H9 (cell line): ENCODE measurements around the gene ESPL1. TPM values are rescaled to one million over a fixed set of nuclear protein-coding genes. Genes with fewer than 3 reads are reported as not detected.

ENCODE experiments used
- DNase-seq: peaks from one replicate; pipeline ENCODE4 v3.0.0-alpha.2; 2017
- H2AFZ ChIP-seq: one replicate; pipeline ENCODE4 v1.6.1; 2013; ENCODE audit warnings: mild to moderate bottlenecking, low read length, control low read depth, moderate library complexity
- H2AK5ac ChIP-seq: 2 replicates; pipeline ENCODE4 v1.6.1; 2013; ENCODE audit warnings: low read length, control low read depth, mixed read lengths; ENCODE audit not compliant: insufficient read length
- H2BK120ac ChIP-seq: one replicate; pipeline ENCODE4 v1.6.1; 2013; ENCODE audit warnings: low read depth, mild to moderate bottlenecking, low read length, control low read depth, inconsistent platforms; ENCODE audit not compliant: poor library complexity, severe bottlenecking
- H2BK12ac ChIP-seq: 2 replicates; pipeline ENCODE4 v1.6.1; 2013; ENCODE audit warnings: low read length, control low read depth, mixed read lengths, low read depth; ENCODE audit not compliant: insufficient read length
- H2BK15ac ChIP-seq: 2 replicates; pipeline ENCODE4 v1.6.1; 2013; ENCODE audit warnings: low read depth, low read length, control low read depth
- H2BK20ac ChIP-seq: one replicate; pipeline ENCODE4 v1.6.1; 2013; ENCODE audit warnings: low read depth, mild to moderate bottlenecking, low read length, control low read depth, inconsistent platforms; ENCODE audit not compliant: poor library complexity, severe bottlenecking
- H2BK5ac ChIP-seq: 2 replicates; pipeline ENCODE4 v1.6.1; 2013; ENCODE audit warnings: low read length, control low read depth, mixed read lengths; ENCODE audit not compliant: insufficient read length
- H3K14ac ChIP-seq: 2 replicates; pipeline ENCODE4 v1.6.1; 2013; ENCODE audit warnings: low read length, control low read depth; ENCODE audit not compliant: insufficient read depth
- H3K18ac ChIP-seq: 2 replicates; pipeline ENCODE4 v1.6.1; 2013; ENCODE audit warnings: low read depth, mild to moderate bottlenecking, mixed read lengths, low read length, control low read depth; ENCODE audit not compliant: insufficient read length
- H3K23ac ChIP-seq: 2 replicates; pipeline ENCODE4 v1.6.1; 2013; ENCODE audit warnings: low read length, control low read depth, mixed read lengths, low read depth; ENCODE audit not compliant: insufficient read length
- H3K23me2 ChIP-seq: 2 replicates; pipeline ENCODE4 v1.6.1; 2013; ENCODE audit warnings: low read depth, mild to moderate bottlenecking, mixed read lengths, low read length, control low read depth; ENCODE audit not compliant: insufficient read length, poor library complexity, severe bottlenecking
- H3K27ac ChIP-seq: 2 replicates; pipeline ENCODE4 v1.5.1; 2013; ENCODE audit warnings: low read length, control low read depth, mixed read lengths, low read depth; ENCODE audit not compliant: insufficient read length
- H3K27me3 ChIP-seq: 2 replicates; pipeline ENCODE4 v1.6.1; 2013; ENCODE audit warnings: low read length, control low read depth, inconsistent platforms; ENCODE audit not compliant: insufficient read depth
- H3K4ac ChIP-seq: 2 replicates; pipeline ENCODE4 v1.6.1; 2013; ENCODE audit warnings: low read depth, mild to moderate bottlenecking, control low read depth, inconsistent platforms, low read length, moderate library complexity
- H3K4me1 ChIP-seq: 2 replicates; pipeline ENCODE4 v1.6.1; 2013; ENCODE audit warnings: low read length, control low read depth, inconsistent platforms; ENCODE audit not compliant: insufficient read depth
- H3K4me2 ChIP-seq: 2 replicates; pipeline ENCODE4 v1.6.1; 2013; ENCODE audit warnings: low read length, control low read depth, mixed read lengths; ENCODE audit not compliant: insufficient read length, insufficient read depth
- H3K56ac ChIP-seq: 2 replicates; pipeline ENCODE4 v1.6.1; 2013; ENCODE audit warnings: low read depth, mild to moderate bottlenecking, mixed read lengths, low read length, control low read depth; ENCODE audit not compliant: insufficient read length
- H3K79me1 ChIP-seq: 2 replicates; pipeline ENCODE4 v1.6.1; 2013; ENCODE audit warnings: low read depth, mild to moderate bottlenecking, moderate library complexity, low read length, control low read depth, inconsistent platforms; ENCODE audit not compliant: insufficient read depth, poor library complexity, severe bottlenecking
- H3K79me2 ChIP-seq: 2 replicates; pipeline ENCODE4 v1.6.1; 2013; ENCODE audit warnings: low read length, control low read depth, inconsistent platforms; ENCODE audit not compliant: insufficient read depth
- H3K9ac ChIP-seq: 2 replicates; pipeline ENCODE4 v1.6.1; 2013; ENCODE audit warnings: low read length, control low read depth, mixed read lengths; ENCODE audit not compliant: insufficient read length; ENCODE audit errors: extremely low read depth
- H3K9me3 ChIP-seq: one replicate; pipeline ENCODE4 v1.6.1; 2013; ENCODE audit warnings: low read depth, low read length, inconsistent platforms; ENCODE audit not compliant: control insufficient read depth
- H3T11ph ChIP-seq: one replicate; pipeline ENCODE4 v1.6.1; 2013; ENCODE audit warnings: mild to moderate bottlenecking, low read length, control low read depth, inconsistent platforms
- H4K20me1 ChIP-seq: one replicate; pipeline ENCODE4 v1.6.1; 2013; ENCODE audit not compliant: control insufficient read depth, insufficient read length, insufficient read depth
- H4K5ac ChIP-seq: 2 replicates; pipeline ENCODE4 v1.6.1; 2013; ENCODE audit warnings: low read depth, mild to moderate bottlenecking, mixed read lengths, low read length, control low read depth; ENCODE audit not compliant: insufficient read length
- H4K8ac ChIP-seq: replicated peaks from 2 replicates; pipeline ENCODE4 v1.6.1; 2013; ENCODE audit warnings: low read length, control low read depth, mixed read lengths, low read depth; ENCODE audit not compliant: insufficient read length
- H4K91ac ChIP-seq: 2 replicates; pipeline ENCODE4 v1.6.1; 2013; ENCODE audit warnings: low read depth, mild to moderate bottlenecking, moderate library complexity, mixed read lengths, low read length, control low read depth; ENCODE audit not compliant: insufficient read length
- H3K27ac Mint-ChIP-seq, 3 experiments: 2 replicates in 2 of 3; 3 replicates in 1 of 3; pipeline ENCODE4 v1.8.0; 2020 to 2021; ENCODE audit warnings: mixed read lengths in 3 of 3, mild to moderate bottlenecking in 1 of 3, moderate library complexity in 1 of 3
- H3K27me3 Mint-ChIP-seq: 2 replicates; pipeline ENCODE4 v1.8.0; 2021; ENCODE audit warnings: low read depth, mild to moderate bottlenecking, moderate library complexity, mixed read lengths
- H3K36me3 Mint-ChIP-seq, 3 experiments: 2 replicates in 2 of 3; 3 replicates in 1 of 3; pipeline ENCODE4 v1.8.0; 2020 to 2021; ENCODE audit warnings: low read depth in 3 of 3, mixed read lengths in 3 of 3; ENCODE audit not compliant: insufficient read depth in 1 of 3
- H3K4me1 Mint-ChIP-seq, 2 experiments: 2 replicates each; pipeline ENCODE4 v1.8.0; 2020; ENCODE audit warnings: mixed read lengths in 2 of 2
- H3K4me3 Mint-ChIP-seq, 2 experiments: 2 replicates in 1 of 2; 3 replicates in 1 of 2; pipeline ENCODE4 v1.8.0; 2020 to 2021; ENCODE audit warnings: mild to moderate bottlenecking in 2 of 2, mixed read lengths in 2 of 2, moderate library complexity in 1 of 2
- H3K9me3 Mint-ChIP-seq, 2 experiments: 2 replicates in 1 of 2; 3 replicates in 1 of 2; pipeline ENCODE4 v1.8.0; 2020; ENCODE audit warnings: mild to moderate bottlenecking in 2 of 2, mixed read lengths in 2 of 2, moderate library complexity in 1 of 2
- WGBS: extraction: QIAGEN DNeasy Blood & Tissue Kit; methylation state at CpG from one replicate; pipeline ENCODE4 v1.1.7; 2013; ENCODE audit warnings: missing lambda C conversion rate, low lambda C conversion rate, mixed read lengths; ENCODE audit not compliant: insufficient read length; ENCODE audit errors: extremely low coverage; 5-methylcytosine and 5-hydroxymethylcytosine counted together
- total RNA-seq: library from RNA; stranded (reverse); gene quantifications from 2 replicates; pipeline ENCODE4 v1.2.1, GENCODE V29; 2021
- TF ChIP-seq, protein P1 (sequence below): fragments of 200-600 bp; sonication (generic); conservative IDR thresholded peaks from 3 replicates; pipeline ENCODE4 v1.8.0; 2021; ENCODE audit warnings: antibody characterized with exemption, mild to moderate bottlenecking

Gene ESPL1
- total RNA-seq, 1 experiment from 2014 or later = 43.2 TPM

DNA sequence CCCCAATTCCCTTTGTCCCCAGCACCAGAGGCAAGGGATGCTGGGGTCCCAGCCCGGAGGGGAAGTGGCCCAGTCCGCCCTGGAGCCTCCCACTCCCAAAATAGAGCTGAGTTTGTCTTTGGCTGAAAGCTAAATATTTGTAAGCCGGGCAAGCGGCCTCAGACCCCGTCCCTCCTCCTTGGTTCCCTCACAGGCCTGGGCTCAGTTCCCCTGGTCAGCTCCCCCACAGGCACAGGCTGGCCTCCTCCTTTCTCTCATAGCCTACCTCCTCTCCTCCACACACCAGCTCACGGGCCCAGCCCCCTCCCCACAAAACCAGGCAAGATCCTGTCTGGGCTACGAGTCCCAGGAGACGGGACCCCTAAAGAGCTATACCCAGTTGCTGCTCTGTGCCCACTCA, 66.7 kb downstream of the ESPL1 start:
- Histone ChIP-seq H3K23me2 (no peaks in the 10 kb centered on the region), H3K4me1 (no peaks in the 10 kb centered on the region; the same call in 1 of the 2 replicates), H2BK5ac (no peak overlapping the region), H3K79me2 (no peaks in the 10 kb centered on the region), H2BK12ac (no peak overlapping the region), H4K20me1 (no peaks in the 10 kb centered on the region), H3K56ac (no peak overlapping the region), H3K27me3 (peaks cover 5% of the 10 kb centered on the region), H3K14ac (no peak overlapping the region), H3K4me2 (no peak overlapping the region), H2BK20ac (no peak overlapping the region), H3K9me3 (no peaks in the 10 kb centered on the region), H3K18ac (no peak overlapping the region), H2AK5ac (no peak overlapping the region), H3K9ac (no peak overlapping the region), H3K27ac (no peak overlapping the region), H4K91ac (no peak overlapping the region), H2AFZ (no peak overlapping the region), H2BK120ac (no peak overlapping the region), H3K23ac (no peak overlapping the region), H3T11ph (no peak overlapping the region), H3K4ac (no peak overlapping the region), H4K5ac (no peak overlapping the region), H2BK15ac (no peak overlapping the region), H3K79me1 (no peaks in the 10 kb centered on the region), H4K8ac (no peak overlapping the region)
- no peak for DNase-seq
- Mint-ChIP-seq H3K4me1 (peaks cover 18 to 27% of the 10 kb centered on the region in 2 experiments), H3K9me3 (no peaks in the 10 kb centered on the region), H3K4me3 (no peak overlapping the region), H3K27me3 (peaks cover 74% of the 10 kb centered on the region), H3K27ac (no peak overlapping the region), H3K36me3 (no peaks in the 10 kb centered on the region)
- WGBS = no CpG with 5 or more reads among the region's 8 CpGs
- TF ChIP-seq, protein P1, sequence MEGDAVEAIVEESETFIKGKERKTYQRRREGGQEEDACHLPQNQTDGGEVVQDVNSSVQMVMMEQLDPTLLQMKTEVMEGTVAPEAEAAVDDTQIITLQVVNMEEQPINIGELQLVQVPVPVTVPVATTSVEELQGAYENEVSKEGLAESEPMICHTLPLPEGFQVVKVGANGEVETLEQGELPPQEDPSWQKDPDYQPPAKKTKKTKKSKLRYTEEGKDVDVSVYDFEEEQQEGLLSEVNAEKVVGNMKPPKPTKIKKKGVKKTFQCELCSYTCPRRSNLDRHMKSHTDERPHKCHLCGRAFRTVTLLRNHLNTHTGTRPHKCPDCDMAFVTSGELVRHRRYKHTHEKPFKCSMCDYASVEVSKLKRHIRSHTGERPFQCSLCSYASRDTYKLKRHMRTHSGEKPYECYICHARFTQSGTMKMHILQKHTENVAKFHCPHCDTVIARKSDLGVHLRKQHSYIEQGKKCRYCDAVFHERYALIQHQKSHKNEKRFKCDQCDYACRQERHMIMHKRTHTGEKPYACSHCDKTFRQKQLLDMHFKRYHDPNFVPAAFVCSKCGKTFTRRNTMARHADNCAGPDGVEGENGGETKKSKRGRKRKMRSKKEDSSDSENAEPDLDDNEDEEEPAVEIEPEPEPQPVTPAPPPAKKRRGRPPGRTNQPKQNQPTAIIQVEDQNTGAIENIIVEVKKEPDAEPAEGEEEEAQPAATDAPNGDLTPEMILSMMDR = no peak
